Measurements from ENCODE around the gene NUDT7.

DNA sequence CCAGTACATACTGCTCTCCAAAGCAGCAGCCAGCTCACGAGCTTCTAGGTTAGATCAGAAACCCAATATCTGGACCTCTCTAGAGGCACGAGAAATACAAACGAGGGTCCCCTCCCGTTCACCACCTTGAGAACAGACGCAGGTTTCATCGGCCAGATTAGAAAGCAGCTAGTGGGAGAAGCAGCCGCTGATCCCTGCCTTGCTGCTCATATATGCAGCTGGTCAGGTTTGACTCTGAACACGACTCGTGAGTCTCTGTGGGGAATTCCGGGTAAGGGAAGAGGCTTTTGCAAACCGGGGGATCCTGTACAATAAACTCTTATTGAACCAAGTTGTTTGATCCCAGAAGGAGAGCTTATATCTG, 67.7 kb downstream of the NUDT7 start:
- TF ChIP-seq, protein P1, sequence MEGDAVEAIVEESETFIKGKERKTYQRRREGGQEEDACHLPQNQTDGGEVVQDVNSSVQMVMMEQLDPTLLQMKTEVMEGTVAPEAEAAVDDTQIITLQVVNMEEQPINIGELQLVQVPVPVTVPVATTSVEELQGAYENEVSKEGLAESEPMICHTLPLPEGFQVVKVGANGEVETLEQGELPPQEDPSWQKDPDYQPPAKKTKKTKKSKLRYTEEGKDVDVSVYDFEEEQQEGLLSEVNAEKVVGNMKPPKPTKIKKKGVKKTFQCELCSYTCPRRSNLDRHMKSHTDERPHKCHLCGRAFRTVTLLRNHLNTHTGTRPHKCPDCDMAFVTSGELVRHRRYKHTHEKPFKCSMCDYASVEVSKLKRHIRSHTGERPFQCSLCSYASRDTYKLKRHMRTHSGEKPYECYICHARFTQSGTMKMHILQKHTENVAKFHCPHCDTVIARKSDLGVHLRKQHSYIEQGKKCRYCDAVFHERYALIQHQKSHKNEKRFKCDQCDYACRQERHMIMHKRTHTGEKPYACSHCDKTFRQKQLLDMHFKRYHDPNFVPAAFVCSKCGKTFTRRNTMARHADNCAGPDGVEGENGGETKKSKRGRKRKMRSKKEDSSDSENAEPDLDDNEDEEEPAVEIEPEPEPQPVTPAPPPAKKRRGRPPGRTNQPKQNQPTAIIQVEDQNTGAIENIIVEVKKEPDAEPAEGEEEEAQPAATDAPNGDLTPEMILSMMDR (IDR thresholded peaks at IDR 0.05), result no peak
- TF ChIP-seq POLR2A (IDR thresholded peaks at IDR 0.05), result no peak
